ENCODE results near the gene NR4A1.

NR4A1 gene

GRCh38 chr12:52054231-52054832 lies 3.1 kb downstream of the NR4A1 start:
- CTCF ChIA-PET: no interaction called here
- no peak for TF ChIP-seq ZNF350 (tag by site-specific recombination; IDR thresholded peaks at IDR 0.05)
- no peak for TF ChIP-seq ZNF311 (tag by site-specific recombination; IDR thresholded peaks at IDR 0.05; ENCODE audit: borderline replicate concordance)
- TF ChIP-seq ZXDB (tag by site-specific recombination; IDR thresholded peaks at IDR 0.05): no peak
- TF ChIP-seq HOXA7 (CRISPR knock-in tag; IDR thresholded peaks at IDR 0.05; ENCODE audit: borderline replicate concordance): no peak
- no peak for TF ChIP-seq ZNF416 (tag by site-specific recombination; IDR thresholded peaks at IDR 0.05)
- no peak for TF ChIP-seq ZFHX2 (tag by site-specific recombination; conservative IDR thresholded peaks at IDR 0.05)
- TF ChIP-seq ZNF776 (tag by site-specific recombination; IDR thresholded peaks at IDR 0.05; ENCODE audit: borderline replicate concordance): no peak
- TF ChIP-seq ZNF335 (tag by site-specific recombination; conservative IDR thresholded peaks at IDR 0.05): no peak
- TF ChIP-seq GLI2 (tag by site-specific recombination; IDR thresholded peaks at IDR 0.05; ENCODE audit: borderline replicate concordance, low read depth): no peak
- TF ChIP-seq ZFP69B (tag by site-specific recombination; IDR thresholded peaks at IDR 0.05): no peak
- TF ChIP-seq ZNF76 (tag by site-specific recombination; IDR thresholded peaks at IDR 0.05; ENCODE audit: borderline replicate concordance, low read depth): no peak
- no peak overlapping the region for H3K27ac ChIP-seq (ENCODE audit: extremely low read depth, low read depth, low read length)
- POLR2A ChIA-PET: no interaction called here
- H3K9me3 ChIP-seq (ENCODE audit: control insufficient read depth, insufficient read depth, low read depth, low read length): no peaks in the 10 kb centered on the region
- no peak overlapping the region for H3K4me3 ChIP-seq (ENCODE audit: low read depth, low read length)
- peaks cover 11% of the 10 kb centered on the region; the same call in 1 of the 2 replicates for H3K4me1 ChIP-seq (ENCODE audit: control insufficient read depth, insufficient read depth, low read length)
- peaks cover 0 to 34% of the 10 kb centered on the region in 2 experiments; a peak in 1 of 3 replicates for H3K36me3 ChIP-seq (ENCODE audit: control insufficient read depth in 2 of 2, insufficient read depth in 1 of 2, low read length in 2 of 2)

GRCh38 chr12:52054833-52055730 lies 3.8 kb downstream of the NR4A1 start:
- H3K36me3 ChIP-seq (ENCODE audit: control insufficient read depth in 2 of 2, insufficient read depth in 1 of 2, low read length in 2 of 2): peaks cover 0 to 38% of the 10 kb centered on the region in 2 experiments; a peak in 1 of 3 replicates
- H3K4me1 ChIP-seq (ENCODE audit: control insufficient read depth, insufficient read depth, low read length): peaks cover 11% of the 10 kb centered on the region; the same call in 1 of the 2 replicates
- no peak overlapping the region for H3K4me3 ChIP-seq (ENCODE audit: low read depth, low read length)
- POLR2A ChIA-PET: no interaction called here
- no peak overlapping the region for H3K27ac ChIP-seq (ENCODE audit: extremely low read depth, low read depth, low read length)
- CTCF ChIA-PET: interaction anchor here (0.6 to 34.8 kb wide), 3 partner anchors 28 to 114 kb away, joined by 3 to 794 read pairs (median 5); no protein-coding TSS in a partner anchor
- TF ChIP-seq ZEB2 (tag by site-specific recombination; IDR thresholded peaks at IDR 0.05): no peak
- TF ChIP-seq ZBTB49 (tag by site-specific recombination; IDR thresholded peaks at IDR 0.05; ENCODE audit: low read depth): no peak
- TF ChIP-seq REST (tag by site-specific recombination; IDR thresholded peaks at IDR 0.05): no peak
- no peak for TF ChIP-seq ZNF776 (tag by site-specific recombination; IDR thresholded peaks at IDR 0.05; ENCODE audit: borderline replicate concordance)
- TF ChIP-seq ZNF133 (tag by site-specific recombination; IDR thresholded peaks at IDR 0.05): no peak
- no peak for TF ChIP-seq ZBTB48 (tag by site-specific recombination; IDR thresholded peaks at IDR 0.05)
- no peak for TF ChIP-seq ZNF239 (tag by site-specific recombination; IDR thresholded peaks at IDR 0.05)
- no peak for TF ChIP-seq ZNF768 (tag by site-specific recombination; IDR thresholded peaks at IDR 0.05)
- TF ChIP-seq ZNF624 (tag by site-specific recombination; IDR thresholded peaks at IDR 0.05): no peak
- TF ChIP-seq ZNF140 (tag by site-specific recombination; IDR thresholded peaks at IDR 0.05): no peak
- TF ChIP-seq ZNF777 (tag by site-specific recombination; IDR thresholded peaks at IDR 0.05; ENCODE audit: borderline replicate concordance): no peak
- no peak for TF ChIP-seq ZNF664 (tag by site-specific recombination; IDR thresholded peaks at IDR 0.05)
- no peak for TF ChIP-seq YY2 (tag by site-specific recombination; IDR thresholded peaks at IDR 0.05)
- TF ChIP-seq ZBTB20 (tag by site-specific recombination; IDR thresholded peaks at IDR 0.05): no peak
- no peak for TF ChIP-seq ZBTB8A (tag by site-specific recombination; IDR thresholded peaks at IDR 0.05)
- TF ChIP-seq ZNF645 (tag by site-specific recombination; IDR thresholded peaks at IDR 0.05): no peak
- no peak for TF ChIP-seq ZFP37 (tag by site-specific recombination; IDR thresholded peaks at IDR 0.05)
- H3K9me3 ChIP-seq (ENCODE audit: control insufficient read depth, insufficient read depth, low read depth, low read length): no peaks in the 10 kb centered on the region
